GM18907 (cell line): ENCODE results near the gene FAM131C.
"Not testable (repeated sequence)": the region's sequence is repeated elsewhere in the genome, so short reads cannot be mapped to it uniquely, and the experiment has no call there.

ENCODE experiments used
- ATAC-seq: cut with Tn5 transposase; IDR thresholded peaks from one replicate; pipeline ENCODE4 v1.9.1; 2021; ENCODE audit warnings: mild to moderate bottlenecking, moderate library complexity; ENCODE audit not compliant: unreplicated experiment

Gene FAM131C

GRCh38 chr1:16107039-16107438, 33.6 kb upstream of the FAM131C start:
- not testable (repeated sequence) for ATAC-seq

- ATAC-seq, result no peak
These were observed 28.2 kb upstream of the FAM131C start for GRCh38 chr1:16101623-16102022.

GRCh38 chr1:16099412-16099811, 26.0 kb upstream of the FAM131C start:
- no peak for ATAC-seq

GRCh38 chr1:16095447-16095846, 22.0 kb upstream of the FAM131C start:
- no peak for ATAC-seq

GRCh38 chr1:16094453-16095158, 21.2 kb upstream of the FAM131C start:
- no peak for ATAC-seq

- no peak for ATAC-seq
These were observed 20.2 kb upstream of the FAM131C start for GRCh38 chr1:16093611-16094010.

GRCh38 chr1:16092923-16093511, 19.6 kb upstream of the FAM131C start:
- no peak for ATAC-seq

- ATAC-seq, result no peak
These were observed 18.9 kb upstream of the FAM131C start for GRCh38 chr1:16092097-16092922.

GRCh38 chr1:16091296-16091695, 17.8 kb upstream of the FAM131C start:
- no peak for ATAC-seq

- no peak for ATAC-seq
These were observed 16.8 kb upstream of the FAM131C start for GRCh38 chr1:16090076-16090826.

GRCh38 chr1:16088996-16089395, 15.5 kb upstream of the FAM131C start:
- ATAC-seq, result no peak

GRCh38 chr1:16088351-16088911, 15.0 kb upstream of the FAM131C start:
- no peak for ATAC-seq

GRCh38 chr1:16087733-16088132, 14.3 kb upstream of the FAM131C start:
- ATAC-seq, result no peak

- ATAC-seq, result no peak
These were observed 12.1 kb upstream of the FAM131C start for GRCh38 chr1:16085522-16085921.

- no peak for ATAC-seq
These were observed 10.0 kb upstream of the FAM131C start for GRCh38 chr1:16083486-16083885.

GRCh38 chr1:16082283-16083038, 9.0 kb upstream of the FAM131C start:
- ATAC-seq, result no peak

- ATAC-seq, result no peak
These were observed 8.2 kb upstream of the FAM131C start for GRCh38 chr1:16081636-16082035.

GRCh38 chr1:16080422-16081150, 7.1 kb upstream of the FAM131C start:
- ATAC-seq, result no peak

- no peak for ATAC-seq
These were observed 5.6 kb upstream of the FAM131C start for GRCh38 chr1:16078925-16079656.
